ENCODE measurements around the gene MTNR1A.

DNA sequence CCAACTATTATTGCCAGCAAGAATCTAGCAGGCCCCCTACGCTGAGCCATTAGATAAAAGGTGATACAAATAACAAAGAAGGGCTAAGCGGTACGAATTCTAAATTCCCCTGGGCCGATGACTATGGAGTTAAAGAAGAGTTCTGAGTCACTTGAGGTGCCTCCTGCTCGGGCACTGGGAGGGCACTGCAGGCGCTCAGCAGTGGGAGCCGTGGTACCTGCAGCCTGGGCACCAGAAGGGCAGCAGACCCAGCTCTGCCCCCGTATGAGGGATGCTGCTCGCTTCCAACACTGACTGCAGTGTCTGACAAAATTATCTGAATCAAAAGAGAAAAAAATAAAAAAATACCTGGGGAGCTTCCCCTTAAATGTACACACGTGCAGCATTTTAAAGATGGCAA, 44.1 kb upstream of the MTNR1A start:
- TF ChIP-seq, protein P1, sequence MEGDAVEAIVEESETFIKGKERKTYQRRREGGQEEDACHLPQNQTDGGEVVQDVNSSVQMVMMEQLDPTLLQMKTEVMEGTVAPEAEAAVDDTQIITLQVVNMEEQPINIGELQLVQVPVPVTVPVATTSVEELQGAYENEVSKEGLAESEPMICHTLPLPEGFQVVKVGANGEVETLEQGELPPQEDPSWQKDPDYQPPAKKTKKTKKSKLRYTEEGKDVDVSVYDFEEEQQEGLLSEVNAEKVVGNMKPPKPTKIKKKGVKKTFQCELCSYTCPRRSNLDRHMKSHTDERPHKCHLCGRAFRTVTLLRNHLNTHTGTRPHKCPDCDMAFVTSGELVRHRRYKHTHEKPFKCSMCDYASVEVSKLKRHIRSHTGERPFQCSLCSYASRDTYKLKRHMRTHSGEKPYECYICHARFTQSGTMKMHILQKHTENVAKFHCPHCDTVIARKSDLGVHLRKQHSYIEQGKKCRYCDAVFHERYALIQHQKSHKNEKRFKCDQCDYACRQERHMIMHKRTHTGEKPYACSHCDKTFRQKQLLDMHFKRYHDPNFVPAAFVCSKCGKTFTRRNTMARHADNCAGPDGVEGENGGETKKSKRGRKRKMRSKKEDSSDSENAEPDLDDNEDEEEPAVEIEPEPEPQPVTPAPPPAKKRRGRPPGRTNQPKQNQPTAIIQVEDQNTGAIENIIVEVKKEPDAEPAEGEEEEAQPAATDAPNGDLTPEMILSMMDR (IDR thresholded peaks at IDR 0.05): no peak
- no peak for TF ChIP-seq POLR2A (IDR thresholded peaks at IDR 0.05)

All from prostate gland (tissue), 2 donors.